Thyroid gland (tissue), 4 donors: ENCODE measurements around the gene CPN2.

Source experiments
- POLR2A ChIP-seq, 2 donors: fragments of 450-650 bp; IDR thresholded peaks; one replicate each; pipeline ENCODE4 v1.6.1; 2017; ENCODE audit warnings: antibody characterized with exemption in 2 of 2, mild to moderate bottlenecking in 2 of 2, moderate library complexity in 1 of 2
- TF ChIP-seq, protein P1 (sequence below), 6 experiments: fragments of 200-600 bp in 3 of 6; fragments of 450-650 bp in 3 of 6; sonication (generic) in 3 of 6; IDR thresholded peaks; one replicate each; pipeline ENCODE4 v1.5.1; 2016 to 2019; ENCODE audit warnings: antibody characterized with exemption in 6 of 6, mild to moderate bottlenecking in 2 of 6, inconsistent platforms in 1 of 6, moderate library complexity in 1 of 6

DNA sequence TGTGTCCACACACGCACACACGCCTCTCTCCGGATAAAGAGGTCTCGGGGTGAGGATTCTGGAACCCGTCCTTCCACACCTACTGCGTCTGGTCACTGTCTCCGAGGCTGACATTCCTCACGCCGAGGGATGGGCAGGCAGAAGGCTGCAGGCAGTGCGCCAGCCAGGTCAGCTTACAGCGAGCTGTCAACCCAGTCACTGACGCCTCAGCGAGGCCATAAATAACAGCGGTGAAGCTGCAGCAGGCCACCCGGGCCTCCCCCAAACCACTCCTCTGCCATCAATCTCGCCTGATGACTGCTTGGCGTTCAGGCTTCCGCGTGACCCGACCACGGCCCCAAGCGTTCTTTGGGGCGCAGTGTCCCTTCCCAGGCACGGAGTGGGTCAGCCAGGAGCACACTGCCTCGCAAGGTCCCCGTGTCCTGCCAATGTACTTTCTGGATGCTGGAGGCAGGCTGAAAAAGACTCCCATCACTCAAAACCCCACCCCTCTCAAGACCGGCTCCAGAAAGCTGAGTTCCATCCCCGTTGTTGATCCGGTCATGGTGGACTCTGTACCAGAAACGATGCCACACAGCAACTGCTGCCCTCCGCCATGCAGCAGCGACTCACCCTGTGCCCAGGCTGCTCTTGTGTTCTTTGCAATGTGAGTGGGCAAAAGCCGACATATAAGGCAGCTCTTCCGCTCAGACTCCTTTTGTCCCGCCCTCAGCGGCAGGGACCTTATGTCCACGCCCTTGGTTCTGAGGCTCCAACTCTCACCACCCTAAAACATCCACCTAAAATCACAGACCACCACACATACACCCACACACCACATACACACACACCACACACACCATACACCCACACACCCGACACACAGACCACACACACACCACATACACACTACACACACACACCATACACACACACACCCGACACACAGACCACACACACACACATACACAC lies 27.1 kb downstream of the CPN2 start:
- TF ChIP-seq, protein P1, sequence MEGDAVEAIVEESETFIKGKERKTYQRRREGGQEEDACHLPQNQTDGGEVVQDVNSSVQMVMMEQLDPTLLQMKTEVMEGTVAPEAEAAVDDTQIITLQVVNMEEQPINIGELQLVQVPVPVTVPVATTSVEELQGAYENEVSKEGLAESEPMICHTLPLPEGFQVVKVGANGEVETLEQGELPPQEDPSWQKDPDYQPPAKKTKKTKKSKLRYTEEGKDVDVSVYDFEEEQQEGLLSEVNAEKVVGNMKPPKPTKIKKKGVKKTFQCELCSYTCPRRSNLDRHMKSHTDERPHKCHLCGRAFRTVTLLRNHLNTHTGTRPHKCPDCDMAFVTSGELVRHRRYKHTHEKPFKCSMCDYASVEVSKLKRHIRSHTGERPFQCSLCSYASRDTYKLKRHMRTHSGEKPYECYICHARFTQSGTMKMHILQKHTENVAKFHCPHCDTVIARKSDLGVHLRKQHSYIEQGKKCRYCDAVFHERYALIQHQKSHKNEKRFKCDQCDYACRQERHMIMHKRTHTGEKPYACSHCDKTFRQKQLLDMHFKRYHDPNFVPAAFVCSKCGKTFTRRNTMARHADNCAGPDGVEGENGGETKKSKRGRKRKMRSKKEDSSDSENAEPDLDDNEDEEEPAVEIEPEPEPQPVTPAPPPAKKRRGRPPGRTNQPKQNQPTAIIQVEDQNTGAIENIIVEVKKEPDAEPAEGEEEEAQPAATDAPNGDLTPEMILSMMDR (IDR thresholded peaks at IDR 0.05): no peak
- no peak for TF ChIP-seq POLR2A (IDR thresholded peaks at IDR 0.05)
